Tibial artery (tissue), 4 donors: ENCODE measurements around the gene AGAP5.

Experiments
- DNase-seq, 2 donors: peaks; one replicate each; pipeline ENCODE4 v3.0.0-alpha.2; 2019
- H3K27ac ChIP-seq, 2 donors: fragments of 200-600 bp; sonication (generic) in 1 of 2; 1 replicate in 1 of 2; 2 replicates in 1 of 2; pipeline ENCODE4 v1.5.1; 2018 to 2019; ENCODE audit warnings: mild to moderate bottlenecking in 1 of 2
- H3K27me3 ChIP-seq, 2 donors: fragments of 200-600 bp; sonication (generic) in 1 of 2; one replicate each; pipeline versions ENCODE4 v1.5.1 to v1.6.0; 2016 to 2019
- H3K36me3 ChIP-seq, 3 donors: fragments of 200-600 bp; sonication (generic) in 2 of 3; one replicate each; pipeline ENCODE4 v1.5.1; 2016 to 2019; ENCODE audit warnings: mild to moderate bottlenecking in 2 of 3
- H3K4me1 ChIP-seq, 4 donors: fragments of 200-600 bp; sonication (generic) in 2 of 4; 1 replicate in 3 of 4; 2 replicates in 1 of 4; pipeline ENCODE4 v1.5.1; 2016 to 2019
- H3K4me3 ChIP-seq, 2 donors: fragments of 200-600 bp; sonication (generic) in 1 of 2; 1 replicate in 1 of 2; 2 replicates in 1 of 2; pipeline ENCODE4 v1.5.1; 2018 to 2019; ENCODE audit warnings: mild to moderate bottlenecking in 2 of 2
- H3K9me3 ChIP-seq, 3 donors: fragments of 200-600 bp; sonication (generic) in 1 of 3; one replicate each; pipeline ENCODE4 v1.5.1; 2016 to 2019
- intact Hi-C: fragments of 100-400 bp; cut with DNase I; formaldehyde crosslinking; loops from one replicate; pipeline ENCODE4 v1.15.0; 2023; ENCODE audit warnings: low total_unique reads
- TF ChIP-seq, protein P1 (sequence below), 2 experiments: fragments of 200-600 bp in 1 of 2; fragments of 450-650 bp in 1 of 2; IDR thresholded peaks; one replicate each; pipeline ENCODE4 v1.5.1; 2017 to 2019; ENCODE audit warnings: antibody characterized with exemption in 2 of 2, mild to moderate bottlenecking in 1 of 2, moderate library complexity in 1 of 2

AGAP5 gene

DNA sequence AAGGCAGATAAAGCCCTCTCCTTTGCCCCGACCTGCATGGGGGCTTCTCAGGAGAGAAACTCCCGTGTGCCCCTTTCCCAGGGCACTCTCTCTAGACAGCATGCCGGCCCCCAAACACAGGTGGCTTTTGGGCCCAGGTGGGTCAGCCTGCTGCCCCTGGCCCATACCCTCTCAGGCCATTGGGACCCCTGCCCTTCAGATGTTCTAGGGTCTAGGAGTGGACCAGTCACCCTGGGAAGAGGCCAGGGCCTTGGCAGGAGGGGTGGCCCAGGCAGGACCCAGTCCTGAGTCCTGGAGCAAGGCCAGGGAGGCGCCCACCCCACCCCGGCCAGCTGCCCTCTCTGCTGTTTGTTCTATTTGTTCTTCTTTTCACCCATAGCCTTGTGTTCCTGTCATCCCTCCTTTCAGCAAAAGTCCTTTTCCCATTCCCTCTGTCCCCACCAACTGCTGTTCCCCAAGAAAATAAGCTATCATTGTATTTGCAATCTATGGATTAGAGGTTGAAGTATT is 36.9 kb upstream of the AGAP5 start:
- DNase-seq = no peak
- Histone ChIP-seq H3K4me3 (no peak overlapping the region), H3K27ac (no peak overlapping the region), H3K27me3 (no peaks in the 10 kb centered on the region), H3K4me1 (peaks cover 0 to 42% (median 32%) of the 10 kb centered on the region in 4 donors), H3K9me3 (no peaks in the 10 kb centered on the region), H3K36me3 (peaks cover 5 to 66% (median 22%) of the 10 kb centered on the region in 3 donors)
- intact Hi-C loops = no loop called here
- TF ChIP-seq, protein P1, sequence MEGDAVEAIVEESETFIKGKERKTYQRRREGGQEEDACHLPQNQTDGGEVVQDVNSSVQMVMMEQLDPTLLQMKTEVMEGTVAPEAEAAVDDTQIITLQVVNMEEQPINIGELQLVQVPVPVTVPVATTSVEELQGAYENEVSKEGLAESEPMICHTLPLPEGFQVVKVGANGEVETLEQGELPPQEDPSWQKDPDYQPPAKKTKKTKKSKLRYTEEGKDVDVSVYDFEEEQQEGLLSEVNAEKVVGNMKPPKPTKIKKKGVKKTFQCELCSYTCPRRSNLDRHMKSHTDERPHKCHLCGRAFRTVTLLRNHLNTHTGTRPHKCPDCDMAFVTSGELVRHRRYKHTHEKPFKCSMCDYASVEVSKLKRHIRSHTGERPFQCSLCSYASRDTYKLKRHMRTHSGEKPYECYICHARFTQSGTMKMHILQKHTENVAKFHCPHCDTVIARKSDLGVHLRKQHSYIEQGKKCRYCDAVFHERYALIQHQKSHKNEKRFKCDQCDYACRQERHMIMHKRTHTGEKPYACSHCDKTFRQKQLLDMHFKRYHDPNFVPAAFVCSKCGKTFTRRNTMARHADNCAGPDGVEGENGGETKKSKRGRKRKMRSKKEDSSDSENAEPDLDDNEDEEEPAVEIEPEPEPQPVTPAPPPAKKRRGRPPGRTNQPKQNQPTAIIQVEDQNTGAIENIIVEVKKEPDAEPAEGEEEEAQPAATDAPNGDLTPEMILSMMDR (IDR thresholded peaks at IDR 0.05) = no peak

DNA sequence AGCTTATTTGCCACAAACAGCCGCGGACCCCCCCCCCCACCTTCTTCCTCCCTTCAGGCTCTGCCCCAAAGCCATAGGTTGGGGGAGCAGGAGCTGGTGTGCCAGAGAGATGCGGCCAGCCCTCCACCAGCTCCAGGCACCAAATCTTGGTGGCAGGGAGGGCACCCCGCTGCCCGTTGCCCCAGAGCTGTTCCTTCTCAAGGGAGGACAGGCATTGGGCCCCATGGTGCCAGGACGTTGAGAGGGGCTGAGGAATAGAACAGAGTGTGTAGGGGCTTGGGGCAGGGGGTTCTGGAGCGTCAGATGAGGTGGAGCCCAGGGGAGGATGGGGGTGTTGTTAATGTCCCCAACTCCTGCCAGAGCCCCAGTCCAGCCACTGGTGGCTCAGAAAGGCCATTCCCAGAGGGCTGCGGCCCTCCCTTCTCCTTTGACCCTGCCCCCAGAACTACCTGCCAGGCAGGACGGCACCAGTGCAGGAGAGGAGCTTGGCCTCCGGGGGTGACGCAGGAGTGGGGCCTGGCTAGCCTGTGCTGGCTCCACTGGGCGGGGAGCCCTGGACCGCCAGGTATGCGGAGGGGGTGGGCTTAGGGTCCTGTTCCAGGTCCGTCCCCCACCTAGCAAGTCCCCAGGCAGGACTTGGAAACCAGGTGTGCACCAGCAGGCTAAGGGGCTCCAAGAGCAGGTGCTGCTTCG is 36.3 kb upstream of the AGAP5 start:
- no peak for DNase-seq
- H3K4me1 ChIP-seq = peaks cover 0 to 47% (median 33%) of the 10 kb centered on the region in 4 donors
- H3K9me3 ChIP-seq = no peaks in the 10 kb centered on the region
- H3K4me3 ChIP-seq = no peak overlapping the region
- intact Hi-C loops = no loop called here
- H3K27ac ChIP-seq = no peak overlapping the region
- H3K36me3 ChIP-seq = peaks cover 5 to 60% (median 22%) of the 10 kb centered on the region in 3 donors
- TF ChIP-seq, protein P1 (IDR thresholded peaks at IDR 0.05) = no peak
- no peaks in the 10 kb centered on the region for H3K27me3 ChIP-seq

DNA sequence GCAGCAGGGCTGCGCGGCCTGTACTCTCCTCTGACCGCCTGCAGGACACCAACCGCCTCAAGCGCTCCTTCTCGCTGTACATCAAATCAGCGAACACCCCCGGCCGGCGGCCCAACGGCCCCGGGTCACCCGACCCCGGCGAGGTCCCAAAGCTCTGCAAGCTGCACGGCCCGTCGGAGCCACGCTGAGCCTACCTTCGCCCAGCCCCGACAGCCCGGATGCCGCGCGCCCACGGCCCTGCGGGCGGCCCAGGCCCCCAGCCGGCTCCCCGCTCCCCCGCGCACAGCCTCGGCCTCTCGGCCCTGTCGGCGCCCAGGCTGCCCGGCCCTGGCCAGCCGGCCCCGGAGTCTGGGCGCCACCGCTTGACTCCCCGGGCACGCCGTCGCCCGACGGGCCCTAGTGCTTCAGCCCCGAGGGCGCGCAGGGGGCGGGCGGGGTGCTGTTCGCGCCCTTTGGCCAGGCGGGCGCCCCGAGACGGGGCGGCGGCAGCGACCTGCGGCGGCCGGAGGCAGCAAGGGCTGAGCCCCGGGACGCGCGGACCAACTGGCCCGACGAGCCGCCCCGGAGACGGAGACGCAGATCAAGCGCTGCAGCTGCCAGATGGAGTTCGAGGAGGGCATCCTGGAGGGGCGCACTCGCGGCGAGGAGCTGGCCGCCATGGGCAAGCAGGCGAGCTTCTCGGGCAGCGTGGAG is 35.2 kb upstream of the AGAP5 start:
- TF ChIP-seq, protein P1 (IDR thresholded peaks at IDR 0.05) = no peak
- Histone ChIP-seq H3K4me3 (no peak overlapping the region), H3K27ac (no peak overlapping the region)

DNA sequence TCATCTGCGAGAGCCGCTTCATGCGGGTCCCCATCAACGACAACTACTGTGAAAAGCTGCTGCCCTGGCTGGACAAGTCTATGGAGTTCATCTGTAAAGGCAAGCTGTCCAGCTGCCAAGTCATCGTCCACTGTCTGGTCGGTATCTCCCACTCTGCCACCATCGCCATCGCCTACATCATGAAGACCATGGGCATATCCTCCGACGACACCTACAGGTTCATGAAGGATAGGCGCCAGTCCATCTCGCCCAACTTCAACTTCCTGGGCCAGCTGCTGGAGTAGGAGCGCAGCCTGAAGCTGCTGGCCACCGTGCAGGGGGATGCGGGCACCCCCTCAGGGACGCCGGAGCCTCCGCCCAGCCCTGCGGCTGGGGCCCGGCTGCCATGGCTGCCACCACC is 34.5 kb upstream of the AGAP5 start:
- no peak for DNase-seq
- Histone ChIP-seq H3K4me3 (no peak overlapping the region), H3K36me3 (peaks cover 5 to 54% (median 19%) of the 10 kb centered on the region in 3 donors), H3K9me3 (no peaks in the 10 kb centered on the region), H3K27ac (no peak overlapping the region), H3K4me1 (peaks cover 0 to 56% (median 33%) of the 10 kb centered on the region in 4 donors), H3K27me3 (no peaks in the 10 kb centered on the region)
- TF ChIP-seq, protein P1 (IDR thresholded peaks at IDR 0.05) = no peak
- intact Hi-C loops = no loop called here

More for the DNA sequence above, 35.2 kb upstream of the AGAP5 start:
- H3K36me3 ChIP-seq = peaks cover 5 to 57% (median 22%) of the 10 kb centered on the region in 3 donors
- H3K4me1 ChIP-seq = peaks cover 0 to 56% (median 33%) of the 10 kb centered on the region in 4 donors
- intact Hi-C loops = no loop called here
- DNase-seq = no peak
- no peaks in the 10 kb centered on the region for H3K9me3 ChIP-seq
- H3K27me3 ChIP-seq = no peaks in the 10 kb centered on the region

DNA sequence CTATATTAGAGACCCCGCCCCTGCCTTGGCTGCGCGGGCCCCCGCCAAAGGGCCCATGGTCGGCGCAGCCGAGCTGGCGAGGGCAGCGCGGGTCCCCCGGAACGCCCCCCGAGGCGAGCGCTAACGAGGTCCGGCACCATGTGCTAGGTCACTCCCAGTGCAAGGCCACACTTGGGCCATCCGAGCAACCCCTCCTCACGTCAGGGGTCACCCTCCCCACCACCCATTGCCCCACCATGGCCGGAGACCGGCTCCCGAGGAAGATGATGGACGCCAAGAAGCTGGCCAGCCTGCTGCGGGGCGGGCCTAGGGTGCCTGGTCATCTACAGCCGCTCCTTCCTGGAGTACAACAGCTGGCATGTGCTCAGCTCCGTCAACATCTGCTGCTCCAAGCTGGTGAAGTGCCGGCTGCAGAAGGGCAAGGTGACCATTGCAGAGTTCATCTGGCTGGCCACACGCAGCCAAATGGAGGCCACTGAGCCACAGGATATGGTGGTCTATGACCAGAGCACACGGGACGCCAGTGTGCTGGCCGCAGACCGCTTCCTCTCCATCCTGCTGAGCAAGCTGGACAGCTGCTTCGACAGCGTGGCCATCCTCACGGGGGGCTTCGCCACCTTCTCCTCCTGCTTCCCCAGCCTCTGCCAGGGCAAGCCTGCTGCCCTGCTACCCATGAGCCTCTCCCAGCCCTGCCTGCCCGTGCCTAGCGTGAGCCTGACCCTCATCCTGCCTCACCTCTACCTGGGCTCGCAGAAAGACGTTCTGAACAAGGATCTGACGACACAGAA is 33.9 kb upstream of the AGAP5 start:
- peak overlapping the region in 1 of 2 donors; percentile 88 for H3K4me3 ChIP-seq
- no peaks in the 10 kb centered on the region for H3K9me3 ChIP-seq
- intact Hi-C loops = no loop called here
- peaks cover 5 to 57% (median 16%) of the 10 kb centered on the region in 3 donors for H3K36me3 ChIP-seq
- no peaks in the 10 kb centered on the region for H3K27me3 ChIP-seq
- TF ChIP-seq, protein P1 (IDR thresholded peaks at IDR 0.05) = no peak
- DNase-seq = no peak
- peak overlapping the region; percentile 88 to 89 for H3K27ac ChIP-seq
- H3K4me1 ChIP-seq = peaks cover 0 to 56% (median 33%) of the 10 kb centered on the region in 4 donors
